ENCODE measurements around the gene TMEM117. TPM values are rescaled to one million over a fixed set of nuclear protein-coding genes. Genes with fewer than 3 reads are reported as not detected.
"Not testable (repeated sequence)": the region's sequence is repeated elsewhere in the genome, so short reads cannot be mapped to it uniquely, and the experiment has no call there.

Gene TMEM117
- total and polyA plus RNA-seq, 7 donors: 1.9 to 4.7 (median 3.9) TPM

DNA sequence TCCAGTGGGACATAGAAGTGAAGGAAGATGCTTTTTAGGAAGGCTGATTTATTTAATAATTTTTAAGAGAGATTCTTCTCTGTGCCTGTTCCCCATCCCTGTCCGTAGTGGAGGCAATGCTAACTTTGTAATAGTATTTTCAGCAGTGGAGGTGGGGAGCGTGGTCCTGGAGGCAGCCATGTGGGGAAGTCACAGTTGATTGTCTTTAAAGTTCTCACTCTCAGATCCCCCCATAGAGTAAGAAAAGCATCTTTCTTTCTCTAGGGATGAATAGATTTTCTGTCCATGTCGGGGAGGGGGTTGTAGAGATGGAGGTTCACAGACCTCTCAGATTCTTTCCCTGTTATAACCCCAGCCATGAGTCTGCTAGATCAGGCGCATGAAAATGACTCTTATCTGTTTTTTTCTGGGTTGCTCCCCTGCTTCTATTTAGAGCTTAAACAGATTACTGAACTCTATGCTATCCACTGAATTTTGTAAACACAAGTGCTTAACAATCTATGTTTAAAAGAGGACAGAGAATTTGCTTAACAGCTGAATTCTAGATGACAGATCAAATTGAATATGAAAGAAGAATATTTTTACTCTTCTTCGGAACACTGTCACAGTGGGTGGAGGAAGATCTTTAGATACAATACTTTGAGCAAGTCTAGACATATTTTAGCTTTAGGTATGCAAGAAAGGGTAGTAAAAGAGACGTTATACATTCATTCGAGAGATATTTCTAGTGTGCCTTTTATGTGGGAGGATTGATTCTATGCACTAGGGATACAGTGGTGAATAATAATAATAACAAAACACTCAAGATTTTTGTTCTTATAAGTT is 25.3 kb downstream of the TMEM117 start:
- no peaks in the 10 kb centered on the region for H3K4me1 ChIP-seq
- TF ChIP-seq, protein P1, sequence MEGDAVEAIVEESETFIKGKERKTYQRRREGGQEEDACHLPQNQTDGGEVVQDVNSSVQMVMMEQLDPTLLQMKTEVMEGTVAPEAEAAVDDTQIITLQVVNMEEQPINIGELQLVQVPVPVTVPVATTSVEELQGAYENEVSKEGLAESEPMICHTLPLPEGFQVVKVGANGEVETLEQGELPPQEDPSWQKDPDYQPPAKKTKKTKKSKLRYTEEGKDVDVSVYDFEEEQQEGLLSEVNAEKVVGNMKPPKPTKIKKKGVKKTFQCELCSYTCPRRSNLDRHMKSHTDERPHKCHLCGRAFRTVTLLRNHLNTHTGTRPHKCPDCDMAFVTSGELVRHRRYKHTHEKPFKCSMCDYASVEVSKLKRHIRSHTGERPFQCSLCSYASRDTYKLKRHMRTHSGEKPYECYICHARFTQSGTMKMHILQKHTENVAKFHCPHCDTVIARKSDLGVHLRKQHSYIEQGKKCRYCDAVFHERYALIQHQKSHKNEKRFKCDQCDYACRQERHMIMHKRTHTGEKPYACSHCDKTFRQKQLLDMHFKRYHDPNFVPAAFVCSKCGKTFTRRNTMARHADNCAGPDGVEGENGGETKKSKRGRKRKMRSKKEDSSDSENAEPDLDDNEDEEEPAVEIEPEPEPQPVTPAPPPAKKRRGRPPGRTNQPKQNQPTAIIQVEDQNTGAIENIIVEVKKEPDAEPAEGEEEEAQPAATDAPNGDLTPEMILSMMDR (IDR thresholded peaks at IDR 0.05): no peak
- ATAC-seq (no peak), DNase-seq (no peak)
- intact Hi-C loops (cut with DNase I): no loop called here
- H3K4me3 ChIP-seq: no peak overlapping the region
- H3K27ac ChIP-seq: no peak overlapping the region
- H3K9me3 ChIP-seq: no peaks in the 10 kb centered on the region
- 87% methylated on average over 7 of the region's 7 CpGs for WGBS, 3 donors
- H3K27me3 ChIP-seq (ENCODE audit: insufficient read depth in 3 of 3, low read length in 2 of 3): peaks cover 0 to 2% (median 0%) of the 10 kb centered on the region in 3 donors
- no peaks in the 10 kb centered on the region for H3K36me3 ChIP-seq (ENCODE audit: insufficient read depth in 1 of 2, low read depth in 1 of 2)

DNA sequence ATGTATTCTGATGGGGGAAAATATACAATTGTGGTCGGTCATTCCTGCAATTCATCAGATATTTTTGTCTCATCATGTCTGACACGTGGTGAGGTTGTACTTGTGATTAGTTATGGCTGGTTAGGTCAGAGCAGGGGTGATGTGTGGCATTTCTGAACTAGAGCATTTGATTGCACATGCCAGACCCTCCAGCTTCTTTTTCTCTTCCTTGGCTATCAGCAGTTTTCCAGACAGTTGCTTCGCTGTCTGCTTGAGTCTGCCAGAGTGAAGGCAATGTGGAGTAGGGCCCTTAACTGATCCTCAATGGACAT is 25.9 kb downstream of the TMEM117 start:
- TF ChIP-seq, protein P1 (IDR thresholded peaks at IDR 0.05): no peak
- H3K27ac ChIP-seq: no peak overlapping the region
- DNase-seq (no peak), ATAC-seq (no peak)
- no peaks in the 10 kb centered on the region for H3K36me3 ChIP-seq (ENCODE audit: insufficient read depth in 1 of 2, low read depth in 1 of 2)
- intact Hi-C loops (cut with DNase I): no loop called here
- peaks cover 0 to 2% (median 0%) of the 10 kb centered on the region in 3 donors for H3K27me3 ChIP-seq (ENCODE audit: insufficient read depth in 3 of 3, low read length in 2 of 3)
- 73 to 78% (median 75%) methylated on average over 3 of the region's 3 CpGs for WGBS, 3 donors
- H3K4me1 ChIP-seq: no peaks in the 10 kb centered on the region
- H3K9me3 ChIP-seq: no peaks in the 10 kb centered on the region
- H3K4me3 ChIP-seq: no peak overlapping the region

DNA sequence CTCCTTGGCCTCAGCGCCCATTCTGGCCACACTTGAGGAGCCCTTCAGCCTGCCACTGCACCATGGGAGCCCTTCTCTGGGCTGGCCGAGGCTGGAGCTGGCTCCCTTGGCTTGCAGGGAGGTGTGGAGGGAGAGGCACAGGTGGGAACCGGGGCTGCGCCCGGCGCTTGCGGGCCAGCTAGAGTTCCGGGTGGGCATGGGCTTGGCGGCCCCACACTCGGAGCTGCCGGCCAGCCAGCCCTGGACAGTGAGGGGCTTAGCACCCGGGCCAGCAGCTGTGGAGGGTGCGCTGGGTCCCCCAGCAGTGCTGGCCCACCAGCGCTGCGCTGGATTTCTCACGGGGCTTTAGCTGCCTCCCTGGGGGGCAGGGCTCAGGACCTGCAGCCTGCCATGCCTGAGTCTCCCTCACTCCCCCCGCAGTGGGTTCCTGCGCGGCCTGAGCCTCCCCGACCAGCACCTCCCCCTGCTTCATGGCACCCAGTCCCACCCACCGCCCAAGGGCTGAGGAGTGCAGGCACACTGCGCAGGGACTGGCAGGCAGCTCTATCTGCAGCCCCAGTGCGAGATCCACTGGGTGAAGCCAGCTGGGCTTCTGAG is 28.0 kb downstream of the TMEM117 start:
- WGBS, 3 donors: 96 to 99% (median 97%) methylated on average over 22 to 23 of the region's 23 CpGs

DNA sequence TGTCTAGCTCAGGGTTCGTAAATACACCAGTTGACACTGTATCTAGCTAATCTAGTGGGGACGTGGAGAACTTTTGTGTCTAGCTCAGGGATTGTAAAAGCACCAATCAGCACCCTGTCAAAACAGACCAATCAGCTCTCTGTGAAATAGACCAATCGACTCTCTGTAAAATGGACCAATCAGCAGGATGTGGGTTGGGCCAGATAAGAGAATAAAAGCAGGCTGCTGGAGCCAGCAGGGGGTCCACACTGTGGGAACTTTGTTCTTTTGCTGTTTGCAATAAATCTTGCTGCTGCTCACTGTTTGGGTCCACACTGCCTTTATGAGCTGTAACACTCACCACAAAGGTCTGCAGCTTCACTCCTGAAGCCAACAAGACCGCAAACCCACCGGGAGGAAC is 28.7 kb downstream of the TMEM117 start:
- H3K4me3 ChIP-seq; intact Hi-C loops (cut with DNase I); H3K27me3 ChIP-seq (ENCODE audit: insufficient read depth in 3 of 3, low read length in 2 of 3); H3K36me3 ChIP-seq (ENCODE audit: insufficient read depth in 1 of 2, low read depth in 1 of 2); H3K4me1 ChIP-seq; DNase-seq; H3K27ac ChIP-seq; ATAC-seq; H3K9me3 ChIP-seq: not testable (repeated sequence)
- WGBS, 3 donors: 94 to 97% (median 95%) methylated on average over 5 of the region's 5 CpGs

More for the DNA sequence above, 28.0 kb downstream of the TMEM117 start:
- Histone ChIP-seq H3K27me3 (ENCODE audit: insufficient read depth in 3 of 3, low read length in 2 of 3) (no peaks in the 10 kb centered on the region), H3K27ac (no peak overlapping the region), H3K9me3 (no peaks in the 10 kb centered on the region), H3K4me1 (no peaks in the 10 kb centered on the region), H3K36me3 (ENCODE audit: insufficient read depth in 1 of 2, low read depth in 1 of 2) (no peaks in the 10 kb centered on the region), H3K4me3 (no peak overlapping the region)
- ATAC-seq (no peak), DNase-seq (no peak)
- intact Hi-C loops (cut with DNase I): no loop called here
- TF ChIP-seq, protein P1 (IDR thresholded peaks at IDR 0.05): no peak

DNA sequence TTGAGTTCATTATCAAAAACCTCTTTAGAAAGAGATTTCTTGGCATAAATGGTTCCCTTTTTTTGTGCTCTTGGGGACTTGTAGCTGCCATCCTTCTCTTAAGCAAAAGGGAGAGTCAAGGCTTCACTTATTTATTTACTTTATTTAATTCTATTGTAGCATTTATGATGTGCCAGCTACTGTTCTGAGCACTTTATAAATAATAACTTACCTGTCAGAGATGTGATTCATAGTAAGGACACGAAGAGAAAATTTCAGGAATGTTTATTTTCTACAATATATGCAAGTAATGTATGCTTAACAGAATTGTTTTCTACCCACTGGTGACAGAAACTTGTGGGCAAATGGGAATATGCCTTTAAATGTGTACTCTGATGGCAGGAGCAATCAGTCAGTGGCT is 33.3 kb downstream of the TMEM117 start:
- 77 to 82% (median 81%) methylated on average over 1 of the region's 1 CpG for WGBS, 3 donors
- Histone ChIP-seq H3K27me3 (ENCODE audit: insufficient read depth in 3 of 3, low read length in 2 of 3) (no peaks in the 10 kb centered on the region), H3K27ac (no peak overlapping the region), H3K36me3 (ENCODE audit: insufficient read depth in 1 of 2, low read depth in 1 of 2) (no peaks in the 10 kb centered on the region), H3K4me1 (no peaks in the 10 kb centered on the region), H3K9me3 (no peaks in the 10 kb centered on the region), H3K4me3 (no peak overlapping the region)
- no peak for DNase-seq
- TF ChIP-seq, protein P1 (IDR thresholded peaks at IDR 0.05): no peak
- intact Hi-C loops (cut with DNase I): no loop called here
- ATAC-seq: no peak

DNA sequence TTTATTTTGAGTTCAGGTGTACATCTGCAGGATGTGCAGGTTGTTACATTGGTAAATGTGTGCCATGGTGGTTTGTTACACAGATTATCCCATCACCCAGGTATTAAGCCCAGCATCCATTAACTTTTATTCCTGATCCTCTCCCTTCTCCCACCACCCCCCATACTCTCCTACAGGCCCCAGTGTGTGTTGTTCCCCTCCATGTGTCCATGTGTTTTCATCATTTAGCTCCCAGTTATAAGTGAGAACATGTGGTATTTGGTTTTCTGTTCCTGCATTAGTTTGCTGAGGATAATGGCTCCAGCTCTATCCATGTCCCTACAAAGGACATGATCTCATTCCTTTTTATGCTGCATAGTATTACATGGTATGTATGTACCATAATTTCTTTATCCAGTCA is 33.9 kb downstream of the TMEM117 start:
- H3K4me1 ChIP-seq; intact Hi-C loops (cut with DNase I); H3K27ac ChIP-seq; DNase-seq; H3K9me3 ChIP-seq; H3K27me3 ChIP-seq (ENCODE audit: insufficient read depth in 3 of 3, low read length in 2 of 3); ATAC-seq; H3K4me3 ChIP-seq; H3K36me3 ChIP-seq (ENCODE audit: insufficient read depth in 1 of 2, low read depth in 1 of 2): not testable (repeated sequence)

DNA sequence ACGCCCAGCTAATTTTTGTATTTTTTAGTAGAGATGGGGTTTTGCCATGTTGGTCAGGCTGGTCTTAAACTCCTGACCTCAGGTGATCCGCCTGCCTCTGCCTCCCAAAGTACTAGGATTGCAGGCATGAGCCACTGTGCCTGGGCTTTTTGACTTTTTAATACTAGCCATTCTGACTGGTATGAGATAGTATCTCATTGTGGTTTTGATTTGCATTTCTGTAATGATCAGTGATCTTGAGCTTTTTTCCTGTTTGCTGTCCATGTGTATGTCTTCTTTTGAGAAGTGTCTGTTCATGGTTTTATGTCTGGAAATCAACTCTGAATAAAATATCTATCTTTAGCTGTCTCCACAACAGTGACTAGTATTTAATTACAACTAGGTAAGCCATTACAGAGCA is 35.4 kb downstream of the TMEM117 start:
- WGBS, 3 donors: 96 to 100% (median 100%) methylated on average over 2 of the region's 2 CpGs
- not testable (repeated sequence) for ATAC-seq

More for the DNA sequence above, 35.4 kb downstream of the TMEM117 start:
- H3K4me1 ChIP-seq; H3K9me3 ChIP-seq; DNase-seq; H3K27ac ChIP-seq; H3K27me3 ChIP-seq (ENCODE audit: insufficient read depth in 3 of 3, low read length in 2 of 3); intact Hi-C loops (cut with DNase I); H3K36me3 ChIP-seq (ENCODE audit: insufficient read depth in 1 of 2, low read depth in 1 of 2); H3K4me3 ChIP-seq: not testable (repeated sequence)

Measured in psoas muscle (tissue), 8 donors.